ENCODE measurements around the gene CDH26. TPM values are rescaled to one million over a fixed set of nuclear protein-coding genes. Genes with fewer than 3 reads are reported as not detected.

Gene CDH26
- total and polyA plus RNA-seq, 2 donors (not counting 1 experiment from before 2014, with no cell fraction given), result 1.8 to 2.3 TPM

- DNase-seq (no peak), ATAC-seq (ENCODE audit: low read depth) (no peak)
- H3K4me2 ChIP-seq (replicated peaks; ENCODE audit: low read depth, low read length, poor library complexity, severe bottlenecking), result no peak overlapping the region
- no peaks in the 10 kb centered on the region for H3K4me1 ChIP-seq (ENCODE audit: control insufficient read depth in 2 of 2, insufficient read depth in 2 of 2, low read length in 2 of 2)
- peaks cover 8% of the 10 kb centered on the region for H3K9me3 Mint-ChIP-seq (ENCODE audit: insufficient read depth)
- no CpG with 5 or more reads among the region's 3 CpGs for WGBS (ENCODE audit: insufficient coverage)
- intact Hi-C loops (cut with micrococcal nuclease), result no loop called here
- no peak overlapping the region for H3K27ac Mint-ChIP-seq
- H2AFZ ChIP-seq (ENCODE audit: insufficient read depth, low read depth, low read length, poor library complexity, severe bottlenecking), result no peak overlapping the region
- no peak overlapping the region for H3K4me3 ChIP-seq (ENCODE audit: control extremely low read depth in 1 of 5, extremely low read depth in 1 of 5, insufficient read depth in 1 of 5, low read depth in 2 of 5, low read length in 4 of 5)
- POLR2A ChIA-PET, result no interaction called here
- TF ChIP-seq, protein P1, sequence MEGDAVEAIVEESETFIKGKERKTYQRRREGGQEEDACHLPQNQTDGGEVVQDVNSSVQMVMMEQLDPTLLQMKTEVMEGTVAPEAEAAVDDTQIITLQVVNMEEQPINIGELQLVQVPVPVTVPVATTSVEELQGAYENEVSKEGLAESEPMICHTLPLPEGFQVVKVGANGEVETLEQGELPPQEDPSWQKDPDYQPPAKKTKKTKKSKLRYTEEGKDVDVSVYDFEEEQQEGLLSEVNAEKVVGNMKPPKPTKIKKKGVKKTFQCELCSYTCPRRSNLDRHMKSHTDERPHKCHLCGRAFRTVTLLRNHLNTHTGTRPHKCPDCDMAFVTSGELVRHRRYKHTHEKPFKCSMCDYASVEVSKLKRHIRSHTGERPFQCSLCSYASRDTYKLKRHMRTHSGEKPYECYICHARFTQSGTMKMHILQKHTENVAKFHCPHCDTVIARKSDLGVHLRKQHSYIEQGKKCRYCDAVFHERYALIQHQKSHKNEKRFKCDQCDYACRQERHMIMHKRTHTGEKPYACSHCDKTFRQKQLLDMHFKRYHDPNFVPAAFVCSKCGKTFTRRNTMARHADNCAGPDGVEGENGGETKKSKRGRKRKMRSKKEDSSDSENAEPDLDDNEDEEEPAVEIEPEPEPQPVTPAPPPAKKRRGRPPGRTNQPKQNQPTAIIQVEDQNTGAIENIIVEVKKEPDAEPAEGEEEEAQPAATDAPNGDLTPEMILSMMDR (IDR thresholded peaks at IDR 0.05), result no peak
- no peak for TF ChIP-seq EZH2 (IDR thresholded peaks at IDR 0.05; ENCODE audit: borderline replicate concordance, insufficient read depth, low read depth, low read length, poor library complexity, severe bottlenecking)
- no peak overlapping the region for H3K27ac ChIP-seq (ENCODE audit: low read length in 2 of 2)
- no peaks in the 10 kb centered on the region for H3K27me3 ChIP-seq (replicated peaks in 1 of 4; ENCODE audit: control extremely low read depth in 1 of 4, control insufficient read depth in 3 of 4, insufficient read depth in 4 of 4, low read length in 3 of 4)
- H3K9ac ChIP-seq (ENCODE audit: low read length), result no peak overlapping the region
- H3K9me3 ChIP-seq (ENCODE audit: control extremely low read depth in 1 of 3, control insufficient read depth in 2 of 3, insufficient read depth in 1 of 3, low read length in 2 of 3), result peaks cover 0 to 7% (median 0%) of the 10 kb centered on the region in 3 donors
- CTCF ChIA-PET, result no interaction called here
- no peaks in the 10 kb centered on the region for H3K27me3 Mint-ChIP-seq
- H3K4me1 Mint-ChIP-seq, result no peaks in the 10 kb centered on the region
- no peaks in the 10 kb centered on the region for H3K79me2 ChIP-seq (ENCODE audit: control insufficient read depth, insufficient read depth, low read length)
- H3K36me3 ChIP-seq (replicated peaks in 1 of 2; ENCODE audit: control extremely low read depth in 1 of 2, control insufficient read depth in 1 of 2, extremely low read depth in 1 of 2, insufficient read depth in 2 of 2, low read length in 1 of 2), result no peaks in the 10 kb centered on the region
- no peaks in the 10 kb centered on the region for H4K20me1 ChIP-seq (ENCODE audit: control insufficient read depth, insufficient read depth, low read length, poor library complexity, severe bottlenecking)
- H3K4me3 Mint-ChIP-seq, result no peak overlapping the region
Observed at GRCh38 chr20:60024245-60024644, 66.0 kb downstream of the CDH26 start.

GRCh38 chr20:60024801-60025200 lies 66.6 kb downstream of the CDH26 start:
- no CpG with 5 or more reads among the region's 5 CpGs for WGBS (ENCODE audit: insufficient coverage)
- H3K79me2 ChIP-seq (ENCODE audit: control insufficient read depth, insufficient read depth, low read length), result no peaks in the 10 kb centered on the region
- H3K4me1 ChIP-seq (ENCODE audit: control insufficient read depth in 2 of 2, insufficient read depth in 2 of 2, low read length in 2 of 2), result no peaks in the 10 kb centered on the region
- H4K20me1 ChIP-seq (ENCODE audit: control insufficient read depth, insufficient read depth, low read length, poor library complexity, severe bottlenecking), result no peaks in the 10 kb centered on the region
- DNase-seq (no peak), ATAC-seq (ENCODE audit: low read depth) (no peak)
- Mint-ChIP-seq H3K27me3 (no peaks in the 10 kb centered on the region), H3K4me3 (no peak overlapping the region), H3K4me1 (no peaks in the 10 kb centered on the region), H3K9me3 (ENCODE audit: insufficient read depth) (peaks cover 2% of the 10 kb centered on the region), H3K27ac (no peak overlapping the region)
- intact Hi-C loops (cut with micrococcal nuclease), result no loop called here
- no peak overlapping the region for H3K27ac ChIP-seq (ENCODE audit: low read length in 2 of 2)
- H3K9me3 ChIP-seq (ENCODE audit: control extremely low read depth in 1 of 3, control insufficient read depth in 2 of 3, insufficient read depth in 1 of 3, low read length in 2 of 3), result peaks cover 0 to 7% (median 0%) of the 10 kb centered on the region in 3 donors
- ChIA-PET POLR2A (no interaction called here), CTCF (no interaction called here)
- H3K4me3 ChIP-seq (ENCODE audit: control extremely low read depth in 1 of 5, extremely low read depth in 1 of 5, insufficient read depth in 1 of 5, low read depth in 2 of 5, low read length in 4 of 5), result no peak overlapping the region
- no peak overlapping the region for H3K9ac ChIP-seq (ENCODE audit: low read length)
- H2AFZ ChIP-seq (ENCODE audit: insufficient read depth, low read depth, low read length, poor library complexity, severe bottlenecking), result no peak overlapping the region
- no peaks in the 10 kb centered on the region for H3K36me3 ChIP-seq (replicated peaks in 1 of 2; ENCODE audit: control extremely low read depth in 1 of 2, control insufficient read depth in 1 of 2, extremely low read depth in 1 of 2, insufficient read depth in 2 of 2, low read length in 1 of 2)
- no peaks in the 10 kb centered on the region for H3K27me3 ChIP-seq (replicated peaks in 1 of 4; ENCODE audit: control extremely low read depth in 1 of 4, control insufficient read depth in 3 of 4, insufficient read depth in 4 of 4, low read length in 3 of 4)
- TF ChIP-seq, protein P1 (IDR thresholded peaks at IDR 0.05), result no peak
- no peak for TF ChIP-seq EZH2 (IDR thresholded peaks at IDR 0.05; ENCODE audit: borderline replicate concordance, insufficient read depth, low read depth, low read length, poor library complexity, severe bottlenecking)
- H3K4me2 ChIP-seq (replicated peaks; ENCODE audit: low read depth, low read length, poor library complexity, severe bottlenecking), result no peak overlapping the region

Measured in B cell (primary cell).